GM18517 (cell line): ENCODE results near the gene PRR23C.
"Not testable (repeated sequence)": the region's sequence is repeated elsewhere in the genome, so short reads cannot be mapped to it uniquely, and the experiment has no call there.

Experiments used
- ATAC-seq: cut with Tn5 transposase; IDR thresholded peaks from one replicate; pipeline ENCODE4 v1.9.1; 2021; ENCODE audit warnings: mild to moderate bottlenecking, moderate library complexity; ENCODE audit not compliant: unreplicated experiment

Gene PRR23C

GRCh38 chr3:139044366-139045210 lies at the start of gene PRR23C:
PRR23C (minus strand) TSS chr3:139044892; CDS start chr3:139044620, 272 bp downstream.
- ATAC-seq, result no peak

- ATAC-seq, result no peak
These were observed 49.1 kb upstream of the PRR23C start for GRCh38 chr3:139093840-139094239.

GRCh38 chr3:139088462-139089324 lies 44.0 kb upstream of the PRR23C start:
- no peak for ATAC-seq

- no peak for ATAC-seq
These were observed 42.9 kb upstream of the PRR23C start for GRCh38 chr3:139087621-139088020.

- no peak for ATAC-seq
These were observed 39.5 kb upstream of the PRR23C start for GRCh38 chr3:139084176-139084575.

- ATAC-seq, result no peak
These were observed 29.9 kb upstream of the PRR23C start for GRCh38 chr3:139074565-139075115.

GRCh38 chr3:139062918-139063317 lies 18.2 kb upstream of the PRR23C start:
- ATAC-seq, result no peak

GRCh38 chr3:139052802-139053600 lies 8.3 kb upstream of the PRR23C start:
- ATAC-seq, result no peak

- no peak for ATAC-seq
These were observed 932 bp downstream of the PRR23C start for GRCh38 chr3:139043554-139044365.

- ATAC-seq, result no peak
These were observed 7.2 kb downstream of the PRR23C start for GRCh38 chr3:139037478-139037877.

- ATAC-seq, result no peak
These were observed 12.2 kb downstream of the PRR23C start for GRCh38 chr3:139032326-139033002.

GRCh38 chr3:139030576-139030975 lies 14.1 kb downstream of the PRR23C start:
- not testable (repeated sequence) for ATAC-seq

- no peak for ATAC-seq
These were observed 19.7 kb downstream of the PRR23C start for GRCh38 chr3:139024968-139025367.

- no peak for ATAC-seq
These were observed 23.8 kb downstream of the PRR23C start, which contains the start of gene PRR23B for GRCh38 chr3:139020868-139021234. PRR23B (minus strand) TSS chr3:139020926; CDS start chr3:139020661, 265 bp downstream.

GRCh38 chr3:139020036-139020867 lies 24.4 kb downstream of the PRR23C start:
- no peak for ATAC-seq

GRCh38 chr3:139016430-139017048 lies 28.2 kb downstream of the PRR23C start:
- no peak for ATAC-seq

- no peak for ATAC-seq
These were observed 38.5 kb downstream of the PRR23C start, which contains the start of gene PRR23A for GRCh38 chr3:139006051-139006716. PRR23A (minus strand) TSS chr3:139006268; CDS start chr3:139006268, 0 bp downstream.
